Measurements from ENCODE around the gene TRIOBP.

TRIOBP gene

DNA sequence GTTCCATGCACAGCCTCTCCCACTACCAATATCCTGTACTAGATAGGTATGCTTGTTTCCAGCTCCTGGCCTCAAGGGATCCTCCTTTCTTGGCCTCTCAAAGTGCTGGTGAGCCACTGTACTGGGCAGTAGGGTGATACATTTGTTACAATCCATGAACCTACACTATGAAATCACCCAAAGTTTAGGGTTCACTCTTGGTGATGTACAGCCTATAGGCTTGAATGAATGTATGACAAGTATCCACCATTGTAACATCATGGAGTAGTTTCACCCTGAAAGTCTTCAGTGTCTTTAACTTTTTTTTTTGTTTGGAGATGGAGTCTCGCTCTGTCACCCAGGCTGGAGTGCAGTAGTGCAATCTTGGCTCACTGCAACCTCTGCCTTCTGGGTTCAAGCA, 31.8 kb downstream of the TRIOBP start:
- no peak for DNase-seq (ENCODE audit: low spot score)
- POLR2A ChIA-PET (ENCODE audit: low non-redundant PET), result no interaction called here
- H3K27ac ChIP-seq, result no peak overlapping the region
- CTCF ChIA-PET, result no interaction called here
- TF ChIP-seq, protein P1, sequence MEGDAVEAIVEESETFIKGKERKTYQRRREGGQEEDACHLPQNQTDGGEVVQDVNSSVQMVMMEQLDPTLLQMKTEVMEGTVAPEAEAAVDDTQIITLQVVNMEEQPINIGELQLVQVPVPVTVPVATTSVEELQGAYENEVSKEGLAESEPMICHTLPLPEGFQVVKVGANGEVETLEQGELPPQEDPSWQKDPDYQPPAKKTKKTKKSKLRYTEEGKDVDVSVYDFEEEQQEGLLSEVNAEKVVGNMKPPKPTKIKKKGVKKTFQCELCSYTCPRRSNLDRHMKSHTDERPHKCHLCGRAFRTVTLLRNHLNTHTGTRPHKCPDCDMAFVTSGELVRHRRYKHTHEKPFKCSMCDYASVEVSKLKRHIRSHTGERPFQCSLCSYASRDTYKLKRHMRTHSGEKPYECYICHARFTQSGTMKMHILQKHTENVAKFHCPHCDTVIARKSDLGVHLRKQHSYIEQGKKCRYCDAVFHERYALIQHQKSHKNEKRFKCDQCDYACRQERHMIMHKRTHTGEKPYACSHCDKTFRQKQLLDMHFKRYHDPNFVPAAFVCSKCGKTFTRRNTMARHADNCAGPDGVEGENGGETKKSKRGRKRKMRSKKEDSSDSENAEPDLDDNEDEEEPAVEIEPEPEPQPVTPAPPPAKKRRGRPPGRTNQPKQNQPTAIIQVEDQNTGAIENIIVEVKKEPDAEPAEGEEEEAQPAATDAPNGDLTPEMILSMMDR (conservative IDR thresholded peaks at IDR 0.05; ENCODE audit: low read depth), result no peak

DNA sequence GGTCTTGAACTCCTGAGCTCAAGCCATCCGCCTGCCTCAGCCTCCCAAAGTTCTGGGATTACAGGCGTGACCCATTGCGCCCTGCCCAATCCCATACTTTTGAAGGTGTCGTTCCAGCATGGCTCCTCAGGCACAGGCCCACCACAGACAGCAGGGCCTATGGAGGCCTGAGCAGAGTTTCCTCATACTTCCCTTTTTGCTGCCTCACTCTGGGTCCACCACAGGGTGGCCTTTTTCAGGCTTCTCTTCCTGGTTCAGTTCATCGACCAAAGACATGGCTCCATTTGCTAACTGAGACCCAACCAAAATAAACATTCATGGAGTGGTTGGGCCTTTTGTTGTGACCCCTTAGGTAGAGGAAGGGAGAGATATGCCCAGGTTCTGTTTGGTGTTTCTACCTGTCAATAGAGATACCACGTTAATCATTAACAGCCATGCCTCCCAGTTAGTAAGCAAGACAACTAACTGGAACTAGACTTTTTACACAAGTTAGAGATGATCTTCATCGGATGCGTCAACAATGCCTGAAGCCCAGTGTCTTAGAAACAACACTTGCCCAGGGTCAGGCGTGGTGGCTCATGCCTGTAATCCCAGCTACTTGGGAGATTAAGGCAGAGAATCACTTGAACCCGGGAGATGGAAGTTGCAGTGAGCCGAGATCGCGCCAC, 35.1 kb downstream of the TRIOBP start:
- no peak overlapping the region for H3K27ac ChIP-seq
- TF ChIP-seq, protein P1 (conservative IDR thresholded peaks at IDR 0.05; ENCODE audit: low read depth), result no peak
- POLR2A ChIA-PET (ENCODE audit: low non-redundant PET), result no interaction called here
- no peak for DNase-seq (ENCODE audit: low spot score)
- CTCF ChIA-PET, result interaction anchor here (1.0 kb wide), 1 partner anchor 43 kb away, joined by 8 read pairs; no protein-coding TSS in a partner anchor

DNA sequence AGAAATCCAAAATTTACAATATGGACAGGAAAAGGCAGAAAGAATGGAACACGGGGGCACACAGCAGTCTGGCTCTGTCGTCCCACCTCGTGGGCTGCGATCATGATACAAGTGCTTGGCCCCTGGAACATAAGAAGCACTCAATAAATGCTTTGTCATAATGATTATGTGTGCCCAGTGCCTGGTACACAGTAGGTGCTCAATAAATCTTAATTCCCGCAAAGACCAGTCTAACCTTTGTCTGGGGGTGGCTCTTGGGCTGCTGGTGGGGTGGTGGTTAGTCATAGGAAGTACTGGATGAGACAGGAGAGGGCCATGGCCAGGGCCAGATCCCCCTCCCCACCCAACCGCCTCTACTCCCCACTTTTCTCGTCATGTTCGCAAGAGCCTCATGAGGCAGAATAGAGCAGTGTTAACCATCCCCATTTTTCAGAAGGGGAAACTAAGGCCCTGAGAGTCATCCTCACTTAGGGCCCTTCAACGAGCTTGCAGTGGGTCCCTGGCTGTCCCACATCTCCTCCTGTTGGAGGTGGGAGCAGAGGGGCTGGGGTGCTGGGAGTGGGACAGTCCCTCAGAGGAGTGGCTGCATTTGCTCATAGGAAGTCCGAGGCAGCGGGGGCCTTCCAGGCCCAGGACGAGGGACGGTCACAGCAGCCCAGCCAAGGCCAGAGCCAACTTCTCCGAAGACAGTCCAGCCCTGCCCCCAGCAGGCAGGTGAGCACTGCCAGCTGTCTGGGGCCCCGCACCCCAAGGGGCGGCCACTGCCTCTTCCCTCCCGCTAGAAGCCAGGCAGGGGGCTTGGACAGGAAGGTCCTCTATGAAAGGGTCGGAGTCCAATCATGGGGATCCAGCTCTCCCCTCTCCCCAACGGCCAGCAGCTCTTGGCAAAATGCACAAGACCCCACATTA, 36.1 kb downstream of the TRIOBP start:
- ChIA-PET POLR2A (ENCODE audit: low non-redundant PET) (no interaction called here), CTCF (interaction anchor here (0.6 kb wide), 1 partner anchor 33 kb away, joined by 3 read pairs; no protein-coding TSS in a partner anchor)
- TF ChIP-seq, protein P1 (conservative IDR thresholded peaks at IDR 0.05; ENCODE audit: low read depth), result no peak
- no peak overlapping the region for H3K27ac ChIP-seq
- no peak for DNase-seq (ENCODE audit: low spot score)

DNA sequence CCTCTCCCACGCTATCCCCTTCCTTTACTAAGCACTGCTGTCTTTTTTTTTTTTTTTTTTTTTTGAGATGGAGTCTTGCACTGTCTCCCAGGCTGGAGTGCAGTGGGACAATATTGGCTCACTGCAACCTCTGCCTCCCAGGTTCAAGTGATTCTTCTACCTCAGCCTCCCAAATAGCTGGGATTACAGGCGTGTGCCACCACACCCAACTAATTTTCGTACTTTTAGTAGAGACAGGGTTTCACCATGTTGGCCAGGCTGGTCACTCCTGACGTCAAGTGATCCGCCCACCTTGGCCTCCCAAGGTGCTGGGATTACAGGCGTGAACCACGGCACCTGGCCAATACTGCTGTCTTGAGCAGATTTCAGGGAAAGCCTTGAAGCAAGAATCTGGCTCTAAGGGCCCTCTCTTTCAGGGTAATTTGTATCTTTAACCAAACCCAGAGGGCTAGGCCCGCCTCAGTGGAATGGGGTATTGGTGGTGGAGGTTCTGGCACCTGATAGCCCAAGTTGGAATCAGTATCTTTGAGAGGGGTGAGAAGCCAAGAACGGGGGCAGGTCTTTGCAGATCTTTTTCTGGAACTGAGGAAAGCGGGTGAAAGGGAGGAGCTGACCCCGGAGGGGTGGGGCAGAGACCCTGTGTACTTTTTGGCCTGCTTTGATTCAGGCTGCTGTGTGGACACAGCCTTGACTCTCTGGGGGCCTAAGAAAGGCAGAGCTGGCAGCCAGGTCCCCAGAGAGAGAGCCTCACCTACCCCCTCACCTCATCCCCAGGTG, 37.0 kb downstream of the TRIOBP start:
- ChIA-PET CTCF (no interaction called here), POLR2A (ENCODE audit: low non-redundant PET) (interaction anchor here (1.2 kb wide), 1 partner anchor 75 kb away, joined by 3 read pairs; no protein-coding TSS in a partner anchor)
- no peak for DNase-seq (ENCODE audit: low spot score)
- TF ChIP-seq, protein P1 (conservative IDR thresholded peaks at IDR 0.05; ENCODE audit: low read depth), result no peak
- H3K27ac ChIP-seq, result no peak overlapping the region

DNA sequence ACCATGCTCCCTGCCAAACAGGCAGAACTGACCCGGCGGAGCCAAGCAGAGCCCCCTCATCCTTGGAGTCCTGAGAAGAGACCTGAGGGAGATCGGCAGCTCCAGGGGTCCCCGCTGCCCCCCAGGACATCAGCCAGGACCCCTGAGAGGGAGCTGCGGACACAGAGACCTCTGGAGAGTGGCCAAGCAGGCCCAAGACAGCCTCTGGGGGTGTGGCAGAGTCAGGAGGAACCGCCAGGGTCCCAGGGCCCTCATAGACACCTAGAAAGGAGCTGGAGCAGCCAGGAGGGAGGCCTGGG, 37.5 kb downstream of the TRIOBP start:
- DNase-seq (ENCODE audit: low spot score), result no peak
- H3K27ac ChIP-seq, result no peak overlapping the region
- CTCF ChIA-PET, result no interaction called here
- TF ChIP-seq, protein P1 (conservative IDR thresholded peaks at IDR 0.05; ENCODE audit: low read depth), result no peak
- POLR2A ChIA-PET (ENCODE audit: low non-redundant PET), result interaction anchor here (1.2 kb wide), 1 partner anchor 75 kb away, joined by 3 read pairs; no protein-coding TSS in a partner anchor

DNA sequence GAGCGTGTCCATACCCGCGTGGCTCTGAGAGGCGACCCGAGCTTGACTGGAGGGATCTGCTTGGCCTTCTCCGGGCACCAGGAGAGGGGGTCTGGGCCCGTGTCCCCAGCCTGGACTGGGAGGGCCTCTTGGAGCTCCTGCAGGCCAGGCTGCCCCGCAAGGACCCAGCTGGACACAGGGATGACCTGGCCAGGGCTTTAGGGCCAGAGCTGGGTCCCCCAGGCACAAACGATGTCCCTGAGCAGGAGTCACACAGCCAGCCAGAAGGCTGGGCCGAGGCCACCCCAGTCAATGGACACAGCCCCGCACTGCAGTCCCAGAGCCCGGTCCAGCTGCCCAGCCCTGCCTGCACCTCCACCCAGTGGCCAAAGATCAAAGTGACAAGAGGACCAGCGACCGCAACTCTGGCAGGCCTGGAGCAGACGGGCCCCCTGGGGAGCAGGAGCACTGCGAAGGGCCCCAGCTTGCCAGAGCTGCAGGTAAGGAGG, 38.2 kb downstream of the TRIOBP start:
- DNase-seq (ENCODE audit: low spot score), result no peak
- POLR2A ChIA-PET (ENCODE audit: low non-redundant PET), result interaction anchor here (1.2 kb wide), 1 partner anchor 76 kb away, joined by 3 read pairs; no protein-coding TSS in a partner anchor
- no peak overlapping the region for H3K27ac ChIP-seq
- TF ChIP-seq, protein P1 (conservative IDR thresholded peaks at IDR 0.05; ENCODE audit: low read depth), result no peak
- CTCF ChIA-PET, result interaction anchor here (0.6 kb wide), 1 partner anchor 95 kb away, joined by 3 read pairs; no protein-coding TSS in a partner anchor
